DOHH2 (cell line): Measurements from ENCODE around the gene HDHD2.

Experiments used
- H3F3A ChIP-seq: fragments of 200-600 bp; sonication (generic), shearing (Covaris generic); 2 replicates; pipeline ENCODE4 v1.6.0; 2016; ENCODE audit warnings: antibody characterized with exemption, mild to moderate bottlenecking; ENCODE audit not compliant: control insufficient read depth, insufficient read depth
- H3K27ac ChIP-seq: fragments of 200-600 bp; sonication (generic); 2 replicates; pipeline ENCODE4 v1.5.1; 2014; ENCODE audit warnings: low read depth, mild to moderate bottlenecking, low read length, moderate library complexity
- H3K27me3 ChIP-seq: fragments of 200-600 bp; sonication (generic); 2 replicates; pipeline ENCODE4 v1.6.1; 2014; ENCODE audit warnings: mild to moderate bottlenecking, low read length, mixed read lengths; ENCODE audit not compliant: control insufficient read depth
- H3K36me3 ChIP-seq: fragments of 200-600 bp; sonication (generic); 2 replicates; pipeline ENCODE4 v1.6.1; 2014; ENCODE audit warnings: mild to moderate bottlenecking, low read length, moderate library complexity, mixed read lengths; ENCODE audit not compliant: control insufficient read depth
- H3K4me1 ChIP-seq: fragments of 200-600 bp; sonication (generic); 2 replicates; pipeline ENCODE4 v1.6.1; 2014; ENCODE audit warnings: mild to moderate bottlenecking, low read length, mixed read lengths; ENCODE audit not compliant: control insufficient read depth
- H3K4me2 ChIP-seq: fragments of 200-600 bp; sonication (generic); 2 replicates; pipeline ENCODE4 v1.6.0; 2014; ENCODE audit warnings: mild to moderate bottlenecking, low read length, moderate library complexity
- H3K4me3 ChIP-seq: fragments of 200-600 bp; sonication (generic); 2 replicates; pipeline ENCODE4 v1.5.1; 2014; ENCODE audit warnings: mild to moderate bottlenecking, low read length, mixed read lengths
- H3K79me2 ChIP-seq: fragments of 200-600 bp; sonication (generic); 2 replicates; pipeline ENCODE4 v1.6.1; 2014; ENCODE audit warnings: mild to moderate bottlenecking, low read length, mixed read lengths; ENCODE audit not compliant: control insufficient read depth
- H3K9me2 ChIP-seq: fragments of 200-600 bp; sonication (generic); replicated peaks from 2 replicates; pipeline ENCODE4 v1.6.1; 2014; ENCODE audit warnings: mild to moderate bottlenecking, low read length, mixed read lengths; ENCODE audit not compliant: control insufficient read depth
- H3K9me3 ChIP-seq: fragments of 200-600 bp; sonication (generic); 2 replicates; pipeline ENCODE4 v1.6.1; 2014; ENCODE audit warnings: antibody characterized with exemption, low read length, mixed read lengths; ENCODE audit not compliant: control insufficient read depth, insufficient read depth
- H4K20me1 ChIP-seq: fragments of 200-600 bp; sonication (generic); 2 replicates; pipeline ENCODE4 v1.6.0; 2014; ENCODE audit warnings: low read depth, mild to moderate bottlenecking, antibody characterized with exemption, low read length, moderate library complexity; ENCODE audit not compliant: control insufficient read depth, insufficient read depth
- EZH2phosphoT487 ChIP-seq: fragments of 200-600 bp; sonication (generic); IDR thresholded peaks from 2 replicates; pipeline ENCODE4 v1.6.1; 2017; ENCODE audit warnings: borderline replicate concordance, mild to moderate bottlenecking, antibody characterized with exemption, low read length, moderate library complexity, mixed read lengths
- TF ChIP-seq, protein P1 (sequence below): fragments of 200-600 bp; sonication (generic); IDR thresholded peaks from one replicate; pipeline ENCODE4 v1.5.1; 2014; ENCODE audit warnings: antibody characterized with exemption, mild to moderate bottlenecking, low read depth, low read length; ENCODE audit not compliant: poor library complexity, severe bottlenecking

The HDHD2 gene

DNA sequence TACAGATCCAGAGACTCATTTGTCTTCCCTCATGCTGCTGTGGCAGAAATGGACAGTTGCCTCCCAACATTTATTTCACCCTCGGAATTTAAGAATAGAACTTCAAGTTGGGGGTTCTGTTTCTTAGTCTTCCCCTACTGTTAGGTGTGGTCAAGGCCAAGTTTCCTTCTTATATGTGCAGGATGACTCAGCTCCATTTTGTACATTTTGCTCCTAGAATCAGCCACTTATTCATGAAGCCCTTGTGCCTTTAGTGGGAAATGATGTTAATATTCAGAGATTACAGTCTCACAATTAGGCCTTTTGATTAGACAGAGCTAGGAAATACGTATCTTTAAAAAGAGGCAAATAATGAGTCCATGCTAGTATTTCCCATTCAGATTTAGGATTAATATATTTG lies 68.7 kb downstream of the HDHD2 start:
- Histone ChIP-seq H3K4me3 (no peak overlapping the region), H3K4me2 (no peak overlapping the region), H3K79me2 (no peaks in the 10 kb centered on the region), H3F3A (no peaks in the 10 kb centered on the region), H3K9me2 (no peaks in the 10 kb centered on the region), H3K27ac (no peak overlapping the region), H3K36me3 (no peaks in the 10 kb centered on the region), H4K20me1 (no peaks in the 10 kb centered on the region), H3K4me1 (no peaks in the 10 kb centered on the region), H3K27me3 (no peaks in the 10 kb centered on the region), H3K9me3 (no peaks in the 10 kb centered on the region)
- TF ChIP-seq, protein P1, sequence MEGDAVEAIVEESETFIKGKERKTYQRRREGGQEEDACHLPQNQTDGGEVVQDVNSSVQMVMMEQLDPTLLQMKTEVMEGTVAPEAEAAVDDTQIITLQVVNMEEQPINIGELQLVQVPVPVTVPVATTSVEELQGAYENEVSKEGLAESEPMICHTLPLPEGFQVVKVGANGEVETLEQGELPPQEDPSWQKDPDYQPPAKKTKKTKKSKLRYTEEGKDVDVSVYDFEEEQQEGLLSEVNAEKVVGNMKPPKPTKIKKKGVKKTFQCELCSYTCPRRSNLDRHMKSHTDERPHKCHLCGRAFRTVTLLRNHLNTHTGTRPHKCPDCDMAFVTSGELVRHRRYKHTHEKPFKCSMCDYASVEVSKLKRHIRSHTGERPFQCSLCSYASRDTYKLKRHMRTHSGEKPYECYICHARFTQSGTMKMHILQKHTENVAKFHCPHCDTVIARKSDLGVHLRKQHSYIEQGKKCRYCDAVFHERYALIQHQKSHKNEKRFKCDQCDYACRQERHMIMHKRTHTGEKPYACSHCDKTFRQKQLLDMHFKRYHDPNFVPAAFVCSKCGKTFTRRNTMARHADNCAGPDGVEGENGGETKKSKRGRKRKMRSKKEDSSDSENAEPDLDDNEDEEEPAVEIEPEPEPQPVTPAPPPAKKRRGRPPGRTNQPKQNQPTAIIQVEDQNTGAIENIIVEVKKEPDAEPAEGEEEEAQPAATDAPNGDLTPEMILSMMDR, result no peak
- TF ChIP-seq EZH2phosphoT487, result no peak

DNA sequence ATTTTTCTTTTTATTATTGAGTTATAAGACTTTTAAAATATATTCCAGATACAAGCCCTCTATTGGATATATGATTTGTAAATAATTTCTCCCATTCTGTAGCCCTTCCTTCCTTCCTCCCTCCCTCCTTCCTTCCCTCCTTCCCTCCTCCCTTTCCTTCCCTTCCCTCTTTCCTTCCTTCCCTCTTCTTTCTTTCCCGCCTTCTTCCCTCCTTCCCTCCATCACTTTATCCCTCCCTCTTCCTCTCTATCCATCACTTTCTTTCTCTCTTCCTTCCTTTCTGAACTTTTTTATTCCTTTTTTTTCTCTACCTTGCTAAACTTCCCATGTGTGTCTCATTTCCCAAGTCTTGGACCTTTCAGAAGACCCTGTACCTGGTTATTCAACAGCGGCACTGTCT lies 69.4 kb downstream of the HDHD2 start:
- no peaks in the 10 kb centered on the region for H3K9me2 ChIP-seq
- TF ChIP-seq, protein P1, result no peak
- no peak for TF ChIP-seq EZH2phosphoT487
- H3K9me3 ChIP-seq, result no peaks in the 10 kb centered on the region

GRCh38 chr18:47077111-47077510 lies 73.2 kb downstream of the HDHD2 start:
- no peaks in the 10 kb centered on the region for H3K27me3 ChIP-seq
- no peak overlapping the region for H3K4me2 ChIP-seq

More for the DNA sequence above, 69.4 kb downstream of the HDHD2 start:
- Histone ChIP-seq H3K4me2 (no peak overlapping the region), H3K4me3 (no peak overlapping the region), H3K4me1 (no peaks in the 10 kb centered on the region), H3K79me2 (no peaks in the 10 kb centered on the region), H4K20me1 (no peaks in the 10 kb centered on the region), H3F3A (no peaks in the 10 kb centered on the region), H3K36me3 (no peaks in the 10 kb centered on the region), H3K27me3 (no peaks in the 10 kb centered on the region), H3K27ac (no peak overlapping the region)

More at GRCh38 chr18:47077111-47077510, 73.2 kb downstream of the HDHD2 start:
- H3F3A ChIP-seq, result no peaks in the 10 kb centered on the region
- H3K36me3 ChIP-seq, result no peaks in the 10 kb centered on the region
- no peaks in the 10 kb centered on the region for H3K4me1 ChIP-seq
- H3K79me2 ChIP-seq, result no peaks in the 10 kb centered on the region
- no peaks in the 10 kb centered on the region for H4K20me1 ChIP-seq
- H3K4me3 ChIP-seq, result no peak overlapping the region
- no peaks in the 10 kb centered on the region for H3K9me3 ChIP-seq
- no peaks in the 10 kb centered on the region for H3K9me2 ChIP-seq
- H3K27ac ChIP-seq, result no peak overlapping the region
- TF ChIP-seq, protein P1, result no peak
